WTC11 (cell line): ENCODE results near the gene AGPAT4. TPM values are rescaled to one million over a fixed set of nuclear protein-coding genes. Genes with fewer than 3 reads are reported as not detected.
A peak's percentile ranks its signal among the peaks of the same experiment; 100 is the strongest.

Experiments used
- ATAC-seq: fragments of 200-7000 bp; cut with Tn5 transposase; 2 replicates; pipeline ENCODE4 v1.10.0; 2021; ENCODE audit warnings: mild to moderate bottlenecking, moderate library complexity
- CTCF ChIA-PET: fragments of 300-600 bp; sonication (Branson Sonifier 250); formaldehyde crosslinking; loops from one replicate; lab custom pipeline; 2021; ENCODE audit warnings: antibody characterized with exemption; lab: Charles Lee
- POLR2A ChIA-PET: fragments of 350-600 bp; sonication (Branson Sonifier 250); formaldehyde crosslinking; loops from one replicate; lab custom pipeline; 2021; ENCODE audit warnings: antibody characterized with exemption; lab: Charles Lee
- DNase-seq: peaks from one replicate; pipeline ENCODE4 v3.0.0; 2021; ENCODE audit warnings: low spot score
- H3K27ac Mint-ChIP-seq: 2 replicates; pipeline ENCODE4 v1.8.0; 2021; ENCODE audit warnings: mixed read lengths
- H3K27me3 Mint-ChIP-seq: 2 replicates; pipeline ENCODE4 v1.8.0; 2021; ENCODE audit warnings: low read depth, mild to moderate bottlenecking, moderate library complexity, mixed read lengths
- H3K36me3 Mint-ChIP-seq: 2 replicates; pipeline ENCODE4 v1.8.0; 2021; ENCODE audit warnings: mixed read lengths
- H3K4me1 Mint-ChIP-seq: 2 replicates; pipeline ENCODE4 v1.8.0; 2022; ENCODE audit warnings: mixed read lengths
- H3K4me3 Mint-ChIP-seq: 2 replicates; pipeline ENCODE4 v1.8.0; 2021; ENCODE audit warnings: mild to moderate bottlenecking, moderate library complexity, mixed read lengths
- H3K9me3 Mint-ChIP-seq: 2 replicates; pipeline ENCODE4 v1.8.0; 2021; ENCODE audit warnings: mixed read lengths
- FOXP1 ChIP-seq: sonication (generic); formaldehyde crosslinking; IDR thresholded peaks from 2 replicates; pipeline ENCODE4 v1.8.0; 2022; ENCODE audit warnings: missing genetic modification reagents, mild to moderate bottlenecking, moderate library complexity, borderline replicate concordance
- GRHL2 ChIP-seq: fragments of 250-450 bp; sonication (Bioruptor Pico); IDR thresholded peaks from 2 replicates; pipeline ENCODE4 v1.8.0; 2022; ENCODE audit warnings: mild to moderate bottlenecking, moderate library complexity; ENCODE audit not compliant: insufficient replicate concordance, severe bottlenecking
- NFATC4 ChIP-seq: fragments of 250-450 bp; sonication (Bioruptor Pico); IDR thresholded peaks from 2 replicates; pipeline ENCODE4 v1.9.0; 2021; ENCODE audit warnings: mild to moderate bottlenecking
- ZNF219 ChIP-seq: sonication (generic); formaldehyde crosslinking; IDR thresholded peaks from 2 replicates; pipeline ENCODE4 v1.8.0; 2023; ENCODE audit warnings: missing genetic modification reagents, mild to moderate bottlenecking, borderline replicate concordance
- ZNF232 ChIP-seq: sonication (generic); formaldehyde crosslinking; IDR thresholded peaks from 2 replicates; pipeline ENCODE4 v1.8.0; 2022; ENCODE audit warnings: mild to moderate bottlenecking, missing genetic modification reagents
- ZNF317 ChIP-seq: sonication (generic); formaldehyde crosslinking; IDR thresholded peaks from 2 replicates; pipeline ENCODE4 v1.8.1; 2023; ENCODE audit warnings: low read depth, mild to moderate bottlenecking, moderate library complexity, missing genetic modification reagents, borderline replicate concordance
- ZNF425 ChIP-seq: fragments of 250-450 bp; sonication (Bioruptor Pico); conservative IDR thresholded peaks from 2 replicates; pipeline ENCODE4 v1.9.0; 2021; ENCODE audit warnings: mild to moderate bottlenecking
- ZNF671 ChIP-seq: fragments of 250-450 bp; sonication (Bioruptor Pico); IDR thresholded peaks from 2 replicates; pipeline ENCODE4 v1.8.0; 2021; ENCODE audit warnings: mild to moderate bottlenecking
- total RNA-seq: library from RNA; stranded (reverse); gene quantifications from 3 replicates; pipeline ENCODE4 v1.2.3, GENCODE V29; 2021
- TF ChIP-seq, protein P1 (sequence below): fragments of 250-450 bp; sonication (Bioruptor Pico); IDR thresholded peaks from 2 replicates; pipeline ENCODE4 v2.1.2; 2022; ENCODE audit warnings: mild to moderate bottlenecking, moderate library complexity
- TF ChIP-seq, protein P2 (sequence below): sonication (generic); formaldehyde crosslinking; IDR thresholded peaks from 2 replicates; pipeline ENCODE4 v1.8.1; 2022; ENCODE audit warnings: mild to moderate bottlenecking, moderate library complexity, missing genetic modification reagents
- TF ChIP-seq, protein P3 (sequence below): sonication (generic); formaldehyde crosslinking; IDR thresholded peaks from 2 replicates; pipeline ENCODE4 v1.8.1; 2023; ENCODE audit warnings: mild to moderate bottlenecking, missing genetic modification reagents, borderline replicate concordance

The AGPAT4 gene
- total RNA-seq, 1 experiment from 2014 or later = 19.7 TPM

GRCh38 chr6:161142957-161143296, 130.9 kb downstream of the AGPAT4 start (continued):
- TF ChIP-seq, protein P1, sequence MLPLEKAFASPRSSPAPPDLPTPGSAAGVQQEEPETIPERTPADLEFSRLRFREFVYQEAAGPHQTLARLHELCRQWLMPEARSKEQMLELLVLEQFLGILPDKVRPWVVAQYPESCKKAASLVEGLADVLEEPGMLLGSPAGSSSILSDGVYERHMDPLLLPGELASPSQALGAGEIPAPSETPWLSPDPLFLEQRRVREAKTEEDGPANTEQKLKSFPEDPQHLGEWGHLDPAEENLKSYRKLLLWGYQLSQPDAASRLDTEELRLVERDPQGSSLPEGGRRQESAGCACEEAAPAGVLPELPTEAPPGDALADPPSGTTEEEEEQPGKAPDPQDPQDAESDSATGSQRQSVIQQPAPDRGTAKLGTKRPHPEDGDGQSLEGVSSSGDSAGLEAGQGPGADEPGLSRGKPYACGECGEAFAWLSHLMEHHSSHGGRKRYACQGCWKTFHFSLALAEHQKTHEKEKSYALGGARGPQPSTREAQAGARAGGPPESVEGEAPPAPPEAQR = no peak
- TF ChIP-seq ZNF232 (CRISPR knock-in tag) (no peak), ZNF219 (CRISPR knock-in tag) (no peak)

- DNase-seq = no peak
- POLR2A ChIA-PET = no interaction called here
- H3K27ac Mint-ChIP-seq = peak overlapping the region; percentile 12; the same call in 1 of the 2 replicates
Measured at GRCh38 chr6:161141173-161141572, 132.7 kb downstream of the AGPAT4 start.

DNA sequence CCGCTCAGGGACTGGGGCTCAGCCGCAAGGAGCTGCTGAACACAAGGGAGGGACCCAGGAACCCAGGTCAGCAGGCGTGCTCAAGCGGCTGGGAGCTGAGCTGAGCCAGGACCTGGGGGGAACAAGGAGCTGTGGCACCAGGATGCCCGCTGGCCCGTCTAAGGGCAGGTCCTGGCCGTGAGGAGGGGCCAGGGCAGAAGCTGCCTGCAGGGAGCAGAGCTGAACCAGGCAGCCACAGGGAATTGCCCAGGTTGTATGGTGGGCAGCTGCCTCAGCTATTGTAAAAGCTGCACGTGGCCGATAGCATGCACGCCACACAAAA, 133.3 kb downstream of the AGPAT4 start:
- CTCF ChIA-PET = interaction anchor here (1.2 to 3.3 kb wide), 3 partner anchors 60 to 234 kb away, joined by 3 to 20 read pairs (median 18); no protein-coding TSS in a partner anchor
- DNase-seq = no peak
- H3K9me3 Mint-ChIP-seq = no peaks in the 10 kb centered on the region
- peaks cover 14% of the 10 kb centered on the region for H3K4me1 Mint-ChIP-seq
- no peak overlapping the region for H3K4me3 Mint-ChIP-seq
- H3K36me3 Mint-ChIP-seq = peaks cover 36% of the 10 kb centered on the region
- POLR2A ChIA-PET = no interaction called here
- no peaks in the 10 kb centered on the region for H3K27me3 Mint-ChIP-seq
- no peak overlapping the region for H3K27ac Mint-ChIP-seq
- peak; percentile 4; the same call in 1 of the 2 replicates for ATAC-seq
- TF ChIP-seq, protein P2, sequence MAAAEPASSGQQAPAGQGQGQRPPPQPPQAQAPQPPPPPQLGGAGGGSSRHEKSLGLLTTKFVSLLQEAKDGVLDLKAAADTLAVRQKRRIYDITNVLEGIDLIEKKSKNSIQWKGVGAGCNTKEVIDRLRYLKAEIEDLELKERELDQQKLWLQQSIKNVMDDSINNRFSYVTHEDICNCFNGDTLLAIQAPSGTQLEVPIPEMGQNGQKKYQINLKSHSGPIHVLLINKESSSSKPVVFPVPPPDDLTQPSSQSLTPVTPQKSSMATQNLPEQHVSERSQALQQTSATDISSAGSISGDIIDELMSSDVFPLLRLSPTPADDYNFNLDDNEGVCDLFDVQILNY (CRISPR knock-in tag) = no peak
- TF ChIP-seq FOXP1 (CRISPR knock-in tag) = peak; percentile 47; the same call in 1 of the 2 replicates

More at GRCh38 chr6:161141173-161141572, 132.7 kb downstream of the AGPAT4 start:
- CTCF ChIA-PET = interaction anchor here (3.0 to 3.3 kb wide), 2 partner anchors 230 to 233 kb away, joined by 18 to 20 read pairs; no protein-coding TSS in a partner anchor
- no peak overlapping the region for H3K4me3 Mint-ChIP-seq
- H3K9me3 Mint-ChIP-seq = no peaks in the 10 kb centered on the region
- TF ChIP-seq ZNF425 (CRISPR knock-in tag) (no peak), ZNF219 (CRISPR knock-in tag) (no peak), ZNF671 (CRISPR knock-in tag) (no peak), NFATC4 (CRISPR knock-in tag) (no peak), GRHL2 (CRISPR knock-in tag) (no peak), ZNF317 (CRISPR knock-in tag) (no peak)
- TF ChIP-seq, protein P3, sequence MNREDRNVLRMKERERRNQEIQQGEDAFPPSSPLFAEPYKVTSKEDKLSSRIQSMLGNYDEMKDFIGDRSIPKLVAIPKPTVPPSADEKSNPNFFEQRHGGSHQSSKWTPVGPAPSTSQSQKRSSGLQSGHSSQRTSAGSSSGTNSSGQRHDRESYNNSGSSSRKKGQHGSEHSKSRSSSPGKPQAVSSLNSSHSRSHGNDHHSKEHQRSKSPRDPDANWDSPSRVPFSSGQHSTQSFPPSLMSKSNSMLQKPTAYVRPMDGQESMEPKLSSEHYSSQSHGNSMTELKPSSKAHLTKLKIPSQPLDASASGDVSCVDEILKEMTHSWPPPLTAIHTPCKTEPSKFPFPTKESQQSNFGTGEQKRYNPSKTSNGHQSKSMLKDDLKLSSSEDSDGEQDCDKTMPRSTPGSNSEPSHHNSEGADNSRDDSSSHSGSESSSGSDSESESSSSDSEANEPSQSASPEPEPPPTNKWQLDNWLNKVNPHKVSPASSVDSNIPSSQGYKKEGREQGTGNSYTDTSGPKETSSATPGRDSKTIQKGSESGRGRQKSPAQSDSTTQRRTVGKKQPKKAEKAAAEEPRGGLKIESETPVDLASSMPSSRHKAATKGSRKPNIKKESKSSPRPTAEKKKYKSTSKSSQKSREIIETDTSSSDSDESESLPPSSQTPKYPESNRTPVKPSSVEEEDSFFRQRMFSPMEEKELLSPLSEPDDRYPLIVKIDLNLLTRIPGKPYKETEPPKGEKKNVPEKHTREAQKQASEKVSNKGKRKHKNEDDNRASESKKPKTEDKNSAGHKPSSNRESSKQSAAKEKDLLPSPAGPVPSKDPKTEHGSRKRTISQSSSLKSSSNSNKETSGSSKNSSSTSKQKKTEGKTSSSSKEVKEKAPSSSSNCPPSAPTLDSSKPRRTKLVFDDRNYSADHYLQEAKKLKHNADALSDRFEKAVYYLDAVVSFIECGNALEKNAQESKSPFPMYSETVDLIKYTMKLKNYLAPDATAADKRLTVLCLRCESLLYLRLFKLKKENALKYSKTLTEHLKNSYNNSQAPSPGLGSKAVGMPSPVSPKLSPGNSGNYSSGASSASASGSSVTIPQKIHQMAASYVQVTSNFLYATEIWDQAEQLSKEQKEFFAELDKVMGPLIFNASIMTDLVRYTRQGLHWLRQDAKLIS = no peak
- H3K27me3 Mint-ChIP-seq = no peaks in the 10 kb centered on the region
- ATAC-seq = no peak
- peaks cover 31% of the 10 kb centered on the region for H3K36me3 Mint-ChIP-seq
- H3K4me1 Mint-ChIP-seq = peaks cover 11% of the 10 kb centered on the region
